WTC11 (cell line): ENCODE data around the gene RPGR.

Source experiments
- FOXJ3 ChIP-seq: sonication (generic); formaldehyde crosslinking; IDR thresholded peaks from 2 replicates; pipeline ENCODE4 v1.9.0; 2021; ENCODE audit warnings: missing genetic modification reagents, mild to moderate bottlenecking, borderline replicate concordance
- GRHL2 ChIP-seq: fragments of 250-450 bp; sonication (Bioruptor Pico); IDR thresholded peaks from 2 replicates; pipeline ENCODE4 v1.8.0; 2022; ENCODE audit warnings: mild to moderate bottlenecking, moderate library complexity; ENCODE audit not compliant: insufficient replicate concordance, severe bottlenecking
- IRF2 ChIP-seq: sonication (generic); formaldehyde crosslinking; IDR thresholded peaks from 2 replicates; pipeline ENCODE4 v1.8.0; 2022; ENCODE audit warnings: low read depth, missing genetic modification reagents, borderline replicate concordance
- SP1 ChIP-seq: sonication (generic); formaldehyde crosslinking; conservative IDR thresholded peaks from 2 replicates; pipeline ENCODE4 v1.8.1; 2022; ENCODE audit warnings: missing genetic modification reagents
- TCF7 ChIP-seq: sonication (generic); formaldehyde crosslinking; IDR thresholded peaks from 2 replicates; pipeline ENCODE4 v1.8.0; 2022; ENCODE audit warnings: mild to moderate bottlenecking, low read depth, missing genetic modification reagents, moderate library complexity
- TF ChIP-seq, protein P1 (sequence below): fragments of 200-600 bp; IDR thresholded peaks from 2 replicates; pipeline ENCODE4 v1.8.0; 2022; ENCODE audit warnings: antibody characterized with exemption
- TF ChIP-seq, protein P2 (sequence below): sonication (generic); formaldehyde crosslinking; IDR thresholded peaks from 2 replicates; pipeline ENCODE4 v1.8.1; 2023; ENCODE audit warnings: mild to moderate bottlenecking, missing genetic modification reagents, moderate library complexity
- TF ChIP-seq, protein P3 (sequence below): sonication (generic); formaldehyde crosslinking; IDR thresholded peaks from 2 replicates; pipeline ENCODE4 v1.8.1; 2023; ENCODE audit warnings: mild to moderate bottlenecking, missing genetic modification reagents
- TF ChIP-seq, protein P4 (sequence below): sonication (generic); formaldehyde crosslinking; IDR thresholded peaks from 2 replicates; pipeline ENCODE4 v1.8.1; 2022; ENCODE audit warnings: mild to moderate bottlenecking, missing genetic modification reagents, moderate library complexity, borderline replicate concordance

DNA sequence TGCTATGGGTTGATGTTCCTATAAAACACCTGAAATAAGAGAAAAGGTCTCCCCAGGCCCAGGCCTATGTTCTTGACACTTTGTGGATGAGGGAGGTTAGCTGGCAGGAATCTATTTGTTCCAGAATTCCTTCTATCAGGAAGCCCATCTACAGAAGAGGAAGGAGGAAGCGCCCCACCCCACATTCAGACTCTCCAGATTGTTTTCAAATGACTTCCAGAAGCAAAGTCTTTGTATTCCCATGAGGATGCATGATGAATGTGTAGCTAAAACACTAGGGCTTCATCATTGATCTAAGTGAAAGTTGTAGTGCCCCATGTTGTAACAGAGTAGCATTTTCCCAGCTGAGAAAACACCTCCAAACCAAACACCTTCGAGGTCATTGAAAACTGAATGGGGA lies 41.5 kb upstream of the RPGR start:
- TF ChIP-seq, protein P1, sequence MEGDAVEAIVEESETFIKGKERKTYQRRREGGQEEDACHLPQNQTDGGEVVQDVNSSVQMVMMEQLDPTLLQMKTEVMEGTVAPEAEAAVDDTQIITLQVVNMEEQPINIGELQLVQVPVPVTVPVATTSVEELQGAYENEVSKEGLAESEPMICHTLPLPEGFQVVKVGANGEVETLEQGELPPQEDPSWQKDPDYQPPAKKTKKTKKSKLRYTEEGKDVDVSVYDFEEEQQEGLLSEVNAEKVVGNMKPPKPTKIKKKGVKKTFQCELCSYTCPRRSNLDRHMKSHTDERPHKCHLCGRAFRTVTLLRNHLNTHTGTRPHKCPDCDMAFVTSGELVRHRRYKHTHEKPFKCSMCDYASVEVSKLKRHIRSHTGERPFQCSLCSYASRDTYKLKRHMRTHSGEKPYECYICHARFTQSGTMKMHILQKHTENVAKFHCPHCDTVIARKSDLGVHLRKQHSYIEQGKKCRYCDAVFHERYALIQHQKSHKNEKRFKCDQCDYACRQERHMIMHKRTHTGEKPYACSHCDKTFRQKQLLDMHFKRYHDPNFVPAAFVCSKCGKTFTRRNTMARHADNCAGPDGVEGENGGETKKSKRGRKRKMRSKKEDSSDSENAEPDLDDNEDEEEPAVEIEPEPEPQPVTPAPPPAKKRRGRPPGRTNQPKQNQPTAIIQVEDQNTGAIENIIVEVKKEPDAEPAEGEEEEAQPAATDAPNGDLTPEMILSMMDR = no peak
- TF ChIP-seq, protein P2, sequence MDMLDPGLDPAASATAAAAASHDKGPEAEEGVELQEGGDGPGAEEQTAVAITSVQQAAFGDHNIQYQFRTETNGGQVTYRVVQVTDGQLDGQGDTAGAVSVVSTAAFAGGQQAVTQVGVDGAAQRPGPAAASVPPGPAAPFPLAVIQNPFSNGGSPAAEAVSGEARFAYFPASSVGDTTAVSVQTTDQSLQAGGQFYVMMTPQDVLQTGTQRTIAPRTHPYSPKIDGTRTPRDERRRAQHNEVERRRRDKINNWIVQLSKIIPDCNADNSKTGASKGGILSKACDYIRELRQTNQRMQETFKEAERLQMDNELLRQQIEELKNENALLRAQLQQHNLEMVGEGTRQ = no peak
- TF ChIP-seq, protein P3, sequence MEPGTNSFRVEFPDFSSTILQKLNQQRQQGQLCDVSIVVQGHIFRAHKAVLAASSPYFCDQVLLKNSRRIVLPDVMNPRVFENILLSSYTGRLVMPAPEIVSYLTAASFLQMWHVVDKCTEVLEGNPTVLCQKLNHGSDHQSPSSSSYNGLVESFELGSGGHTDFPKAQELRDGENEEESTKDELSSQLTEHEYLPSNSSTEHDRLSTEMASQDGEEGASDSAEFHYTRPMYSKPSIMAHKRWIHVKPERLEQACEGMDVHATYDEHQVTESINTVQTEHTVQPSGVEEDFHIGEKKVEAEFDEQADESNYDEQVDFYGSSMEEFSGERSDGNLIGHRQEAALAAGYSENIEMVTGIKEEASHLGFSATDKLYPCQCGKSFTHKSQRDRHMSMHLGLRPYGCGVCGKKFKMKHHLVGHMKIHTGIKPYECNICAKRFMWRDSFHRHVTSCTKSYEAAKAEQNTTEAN (CRISPR knock-in tag) = no peak
- TF ChIP-seq SP1 (CRISPR knock-in tag) (no peak), GRHL2 (no peak), FOXJ3 (CRISPR knock-in tag) (no peak), IRF2 (CRISPR knock-in tag) (no peak), TCF7 (CRISPR knock-in tag) (no peak)
- TF ChIP-seq, protein P4, sequence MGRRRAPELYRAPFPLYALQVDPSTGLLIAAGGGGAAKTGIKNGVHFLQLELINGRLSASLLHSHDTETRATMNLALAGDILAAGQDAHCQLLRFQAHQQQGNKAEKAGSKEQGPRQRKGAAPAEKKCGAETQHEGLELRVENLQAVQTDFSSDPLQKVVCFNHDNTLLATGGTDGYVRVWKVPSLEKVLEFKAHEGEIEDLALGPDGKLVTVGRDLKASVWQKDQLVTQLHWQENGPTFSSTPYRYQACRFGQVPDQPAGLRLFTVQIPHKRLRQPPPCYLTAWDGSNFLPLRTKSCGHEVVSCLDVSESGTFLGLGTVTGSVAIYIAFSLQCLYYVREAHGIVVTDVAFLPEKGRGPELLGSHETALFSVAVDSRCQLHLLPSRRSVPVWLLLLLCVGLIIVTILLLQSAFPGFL (CRISPR knock-in tag) = no peak
